Fibroblast of skin of abdomen (primary cell): ENCODE measurements around the gene C12orf57.

ENCODE experiments used
- DNase-seq: peaks from one replicate; pipeline ENCODE4 v3.0.0-alpha.2; 2013

C12orf57 gene

GRCh38 chr12:6953442-6954315 lies 9.9 kb downstream of the C12orf57 start:
- peak; percentile 62 for DNase-seq

DNA sequence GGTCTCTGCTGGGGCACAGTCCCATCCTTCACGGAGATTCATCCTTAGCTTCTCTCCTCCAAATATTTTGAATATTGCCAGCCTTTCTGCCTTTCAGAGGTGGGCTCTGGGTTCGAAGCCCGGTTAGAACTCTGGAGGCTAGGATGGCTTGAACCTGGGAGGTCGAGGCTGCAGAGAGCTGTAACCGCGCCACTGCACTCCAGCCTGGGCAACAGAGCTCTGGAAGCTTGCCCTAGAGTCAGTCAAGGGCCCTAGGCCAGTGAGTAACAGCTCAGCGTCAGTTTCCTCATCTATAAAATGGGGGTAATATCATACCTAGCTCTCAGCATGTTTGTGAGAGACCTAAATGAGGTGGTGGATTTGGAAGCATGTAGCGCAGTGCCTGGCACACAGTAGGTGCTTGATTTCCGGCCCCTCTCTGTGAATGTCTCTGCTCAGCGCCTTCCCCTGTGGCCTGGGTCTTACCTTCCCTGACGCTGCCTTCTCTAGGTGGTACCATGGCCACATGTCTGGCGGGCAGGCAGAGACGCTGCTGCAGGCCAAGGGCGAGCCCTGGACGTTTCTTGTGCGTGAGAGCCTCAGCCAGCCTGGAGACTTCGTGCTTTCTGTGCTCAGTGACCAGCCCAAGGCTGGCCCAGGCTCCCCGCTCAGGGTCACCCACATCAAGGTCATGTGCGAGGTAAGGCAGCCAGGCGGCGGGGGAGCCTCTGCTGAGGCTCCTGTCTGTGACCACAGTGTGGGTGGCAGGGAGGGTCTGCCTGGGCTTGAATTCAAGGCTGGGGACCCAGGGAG lies 10.7 kb downstream of the C12orf57 start:
- DNase-seq: no peak

GRCh38 chr12:6955108-6956020 lies 11.5 kb downstream of the C12orf57 start:
- DNase-seq: no peak

DNA sequence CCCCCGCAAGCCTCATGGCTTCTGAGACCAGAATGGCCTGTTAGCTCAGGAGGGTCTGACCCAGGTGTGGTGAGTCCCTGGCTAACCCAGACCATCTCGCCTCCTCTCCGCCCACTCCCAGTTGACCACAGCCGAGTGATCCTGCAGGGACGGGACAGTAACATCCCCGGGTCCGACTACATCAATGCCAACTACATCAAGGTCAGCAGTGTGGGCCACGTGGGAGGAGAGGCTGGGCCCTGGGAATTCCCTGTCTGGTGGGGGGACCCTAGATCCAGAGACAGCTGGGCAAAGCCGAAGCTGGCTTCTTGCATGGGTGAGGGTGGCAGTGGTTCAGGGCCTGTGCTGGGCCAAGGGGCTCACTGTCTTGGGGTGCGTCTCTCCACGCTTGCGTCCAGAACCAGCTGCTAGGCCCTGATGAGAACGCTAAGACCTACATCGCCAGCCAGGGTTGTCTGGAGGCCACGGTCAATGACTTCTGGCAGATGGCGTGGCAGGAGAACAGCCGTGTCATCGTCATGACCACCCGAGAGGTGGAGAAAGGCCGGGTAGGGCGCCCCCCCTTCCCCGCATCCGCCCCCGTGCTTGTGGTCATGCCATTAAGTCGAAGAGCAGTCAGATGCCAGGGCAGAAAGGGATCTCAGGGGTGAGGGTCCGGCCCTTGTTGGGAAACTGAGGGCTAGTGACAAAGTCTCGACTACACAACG lies 12.4 kb downstream of the C12orf57 start:
- DNase-seq: no peak

GRCh38 chr12:6957151-6957701 lies 13.4 kb downstream of the C12orf57 start:
- DNase-seq: no peak

GRCh38 chr12:6957741-6958608 lies 14.2 kb downstream of the C12orf57 start:
- no peak for DNase-seq

GRCh38 chr12:6958609-6959057 lies 14.8 kb downstream of the C12orf57 start:
- DNase-seq: no peak

DNA sequence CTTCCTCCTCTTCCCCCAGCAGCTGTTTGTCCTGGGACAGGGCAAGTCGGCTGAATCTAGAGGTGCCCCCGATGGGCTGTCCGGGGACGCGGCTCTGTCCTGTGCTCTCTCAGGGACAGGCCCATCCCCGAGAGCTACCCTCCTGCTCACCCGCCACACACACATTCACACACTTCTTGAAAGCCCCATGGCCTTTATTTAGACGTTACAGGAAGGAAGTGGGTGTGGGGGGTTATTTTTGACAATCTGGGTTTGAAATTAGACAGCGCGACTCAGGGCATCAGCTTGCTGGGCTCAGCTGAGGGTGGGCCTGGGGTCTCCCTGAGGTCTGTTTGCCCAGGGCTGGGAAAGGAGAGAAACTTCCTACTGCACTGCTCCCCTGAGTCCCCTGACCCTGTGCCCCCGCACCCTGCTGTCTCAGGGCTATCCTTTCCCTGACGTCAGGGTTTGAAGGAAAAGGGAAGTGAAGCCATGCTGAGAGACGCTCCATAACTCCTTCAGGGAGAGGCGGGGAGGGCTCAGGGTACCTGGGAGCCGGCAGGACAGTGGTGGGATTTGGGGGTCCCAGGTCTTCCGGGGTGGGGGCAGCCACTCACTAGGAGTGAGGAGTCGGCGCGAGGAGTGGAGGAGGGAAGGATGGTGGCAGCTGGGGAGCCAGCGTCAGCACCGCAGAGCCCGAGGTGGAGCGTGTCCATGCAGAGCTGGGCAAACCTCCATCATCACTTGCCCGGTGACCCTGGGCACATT lies 15.4 kb downstream of the C12orf57 start:
- no peak for DNase-seq

DNA sequence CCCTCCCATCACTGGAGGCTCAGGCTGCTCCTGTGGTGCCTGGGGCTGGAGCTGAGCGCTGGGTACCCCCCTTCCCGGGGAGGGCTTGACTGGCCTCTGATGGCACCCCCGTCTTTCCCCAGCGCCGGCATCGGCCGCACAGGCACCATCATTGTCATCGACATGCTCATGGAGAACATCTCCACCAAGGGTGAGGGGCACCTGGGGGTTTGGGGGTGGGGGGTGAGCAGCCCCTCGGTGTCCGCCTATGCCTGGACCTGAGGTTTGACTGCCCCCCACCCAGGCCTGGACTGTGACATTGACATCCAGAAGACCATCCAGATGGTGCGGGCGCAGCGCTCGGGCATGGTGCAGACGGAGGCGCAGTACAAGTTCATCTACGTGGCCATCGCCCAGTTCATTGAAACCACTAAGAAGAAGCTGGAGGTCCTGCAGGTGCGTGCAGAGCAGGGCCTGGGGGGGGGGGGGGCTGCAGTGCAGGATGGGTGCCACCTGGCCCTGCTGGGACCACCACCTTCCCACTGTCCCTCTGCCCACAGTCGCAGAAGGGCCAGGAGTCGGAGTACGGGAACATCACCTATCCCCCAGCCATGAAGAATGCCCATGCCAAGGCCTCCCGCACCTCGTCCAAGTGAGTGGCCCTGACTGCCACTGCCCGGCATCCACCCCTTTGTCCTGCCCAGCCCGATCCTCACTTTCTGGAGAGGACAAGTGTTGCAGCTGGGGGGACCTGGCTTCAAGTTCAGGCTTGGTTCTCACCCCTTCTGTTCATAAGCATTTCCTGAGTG lies 16.2 kb downstream of the C12orf57 start:
- no peak for DNase-seq

DNA sequence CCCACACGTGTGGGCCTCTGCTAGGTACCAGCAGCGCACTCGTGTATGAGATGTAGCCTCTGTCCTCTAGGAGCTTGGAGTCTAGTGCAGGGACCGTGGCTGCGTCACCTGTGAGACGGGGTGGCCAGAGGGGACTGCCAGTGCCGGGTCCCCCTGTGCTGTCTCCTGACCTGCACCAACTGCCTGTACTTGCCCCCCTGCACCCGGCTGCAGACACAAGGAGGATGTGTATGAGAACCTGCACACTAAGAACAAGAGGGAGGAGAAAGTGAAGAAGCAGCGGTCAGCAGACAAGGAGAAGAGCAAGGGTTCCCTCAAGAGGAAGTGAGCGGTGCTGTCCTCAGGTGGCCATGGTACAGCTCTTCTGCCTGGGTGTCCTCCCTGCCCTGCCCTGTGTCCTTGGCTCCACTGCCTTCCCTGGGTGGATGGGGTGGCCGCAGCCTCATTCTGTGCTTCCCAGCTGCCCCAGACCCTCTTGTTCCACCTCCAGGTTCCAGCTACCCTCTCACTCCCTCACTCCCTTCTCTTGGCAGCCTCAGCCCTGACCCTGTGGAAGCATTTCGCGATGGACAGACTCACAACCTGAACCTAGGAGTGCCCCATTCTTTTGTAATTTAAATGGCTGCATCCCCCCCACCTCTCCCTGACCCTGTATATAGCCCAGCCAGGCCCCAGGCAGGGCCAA lies 16.9 kb downstream of the C12orf57 start:
- peak; percentile 41 for DNase-seq

GRCh38 chr12:6961278-6961694 lies 17.5 kb downstream of the C12orf57 start:
- DNase-seq: no peak

- peak; percentile 85 for DNase-seq
Observed at GRCh38 chr12:6961695-6962284, 18.0 kb downstream of the C12orf57 start.

DNA sequence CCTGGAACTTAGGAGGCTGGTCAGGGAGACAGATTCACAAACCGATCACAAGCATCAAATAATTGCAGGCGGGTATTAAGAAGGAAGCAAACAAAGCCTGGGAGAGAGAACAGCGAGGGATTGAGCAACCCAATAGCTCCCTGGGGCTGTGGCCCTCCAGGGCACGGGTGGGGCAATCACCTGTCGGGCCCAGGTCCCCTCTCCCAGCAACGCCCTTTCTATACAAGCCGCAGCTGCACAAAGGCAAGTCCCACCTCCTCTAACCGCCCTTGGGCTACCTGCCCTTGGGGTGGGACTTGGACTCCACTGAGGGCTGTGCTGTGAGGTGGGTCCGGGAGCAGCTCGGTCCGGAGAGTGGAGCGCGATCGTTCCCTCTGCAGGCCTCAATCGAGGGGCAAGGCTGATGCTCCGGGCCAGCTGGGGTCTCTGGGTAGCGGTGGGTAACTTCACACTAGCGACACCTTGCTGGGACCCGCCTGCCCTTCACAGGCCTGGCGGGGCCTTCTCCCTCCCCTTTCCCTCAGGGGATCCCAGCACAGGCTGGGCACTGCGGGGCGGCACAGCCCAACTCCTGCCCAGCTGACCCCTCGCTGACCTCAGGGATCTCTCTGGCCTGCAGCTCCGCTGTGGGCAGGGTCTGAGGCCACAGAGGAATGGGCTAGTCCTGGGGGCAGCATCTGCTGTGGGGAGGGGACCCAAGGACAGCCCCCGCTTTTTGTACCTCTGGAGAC lies 18.6 kb downstream of the C12orf57 start:
- no peak for DNase-seq

- no peak for DNase-seq
Observed at GRCh38 chr12:6963016-6963731, 19.4 kb downstream of the C12orf57 start.

DNA sequence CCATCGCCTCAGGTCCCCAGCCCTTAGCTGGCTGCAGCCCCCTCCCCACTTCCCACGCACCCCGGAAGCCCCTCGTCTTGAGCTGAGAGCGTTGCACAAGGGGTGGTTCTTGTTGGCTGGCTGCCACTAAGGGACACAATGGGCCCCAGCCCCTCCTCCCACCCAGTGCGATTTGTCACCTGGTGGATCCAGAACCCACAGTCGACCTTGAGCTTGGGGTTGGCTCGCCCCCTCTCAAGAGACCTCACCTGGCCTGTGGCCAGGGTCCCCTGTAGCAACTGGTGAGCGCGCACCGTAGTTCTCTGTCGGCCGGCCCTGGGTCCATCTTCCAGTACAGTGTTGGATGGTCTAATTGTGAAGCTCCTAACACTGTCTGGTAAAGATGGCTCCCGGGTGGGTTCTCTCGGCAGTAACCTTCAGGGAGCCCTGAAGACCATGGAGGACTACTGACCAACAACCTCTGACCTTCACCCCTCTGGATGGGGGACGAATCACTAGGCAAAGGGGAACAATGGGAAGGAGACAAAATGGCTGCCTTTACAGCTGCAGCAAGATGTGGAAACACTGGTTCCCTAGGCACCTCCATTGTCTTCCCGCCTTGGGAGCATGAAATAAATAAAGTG lies 20.1 kb downstream of the C12orf57 start:
- no peak for DNase-seq

DNA sequence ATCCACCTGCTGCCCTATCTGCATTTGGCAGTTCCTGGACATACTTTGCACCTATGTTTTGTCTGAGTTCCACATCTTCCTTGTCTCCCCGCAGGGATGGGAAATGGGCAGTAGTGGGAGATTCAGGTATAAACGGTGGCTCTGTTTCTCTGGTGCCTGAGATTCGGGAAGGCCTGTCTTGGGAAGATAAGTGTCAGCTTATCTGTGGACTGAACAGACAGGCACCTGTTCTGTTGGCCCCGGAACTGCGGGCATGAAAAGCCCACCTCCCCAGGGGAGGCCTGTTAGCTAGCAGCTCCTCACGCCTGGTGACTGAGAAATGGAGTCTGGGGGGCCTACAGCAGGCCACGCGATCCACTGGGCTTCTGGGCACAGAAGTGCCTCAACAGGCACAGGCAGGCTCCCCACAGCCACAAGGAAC lies 20.8 kb downstream of the C12orf57 start:
- no peak for DNase-seq
